Activated naive CD4-positive, alpha-beta T cell treated with anti-CD3 and anti-CD28 coated beads, Interleukin-2, amount 10 ng/mL, durations not matched to agents 7 days and 5 days (primary cell): ENCODE results near the gene URAD.

Experiments
- CTCF ChIA-PET: fragments of 350-600 bp; sonication (Branson Sonifier 250); formaldehyde crosslinking; loops from one replicate; lab custom pipeline; 2021; ENCODE audit warnings: antibody characterized with exemption; lab: Charles Lee
- DNase-seq: peaks from one replicate; pipeline ENCODE4 v3.0.0-alpha.2; 2020
- H3K27ac Mint-ChIP-seq: one replicate; pipeline ENCODE4 v1.8.0; 2021; ENCODE audit warnings: mild to moderate bottlenecking, moderate library complexity, mixed read lengths
- H3K27me3 Mint-ChIP-seq: one replicate; pipeline ENCODE4 v1.8.0; 2021; ENCODE audit warnings: mild to moderate bottlenecking, mixed read lengths
- H3K36me3 Mint-ChIP-seq: one replicate; pipeline ENCODE4 v1.8.0; 2021; ENCODE audit warnings: mixed read lengths
- H3K4me1 Mint-ChIP-seq: one replicate; pipeline ENCODE4 v1.8.0; 2021; ENCODE audit warnings: mixed read lengths
- H3K4me3 Mint-ChIP-seq: one replicate; pipeline ENCODE4 v1.8.0; 2021; ENCODE audit warnings: mild to moderate bottlenecking, moderate library complexity, mixed read lengths
- H3K9me3 Mint-ChIP-seq: one replicate; pipeline ENCODE4 v1.8.0; 2021; ENCODE audit warnings: mixed read lengths

URAD gene

GRCh38 chr13:27971236-27971645 lies 17.3 kb downstream of the URAD start:
- CTCF ChIA-PET = interaction anchor here (1.6 kb wide), 1 partner anchor 17 kb away, joined by 5 read pairs; no protein-coding TSS in a partner anchor
- no peak for DNase-seq
- H3K9me3 Mint-ChIP-seq = no peaks in the 10 kb centered on the region
- peaks cover 100% of the 10 kb centered on the region for H3K27me3 Mint-ChIP-seq
- no peak overlapping the region for H3K27ac Mint-ChIP-seq
- no peak overlapping the region for H3K4me3 Mint-ChIP-seq
- no peaks in the 10 kb centered on the region for H3K36me3 Mint-ChIP-seq
- peaks cover 7% of the 10 kb centered on the region for H3K4me1 Mint-ChIP-seq

GRCh38 chr13:27970382-27971235 lies 17.9 kb downstream of the URAD start:
- peaks cover 100% of the 10 kb centered on the region for H3K27me3 Mint-ChIP-seq
- no peak for DNase-seq
- peaks cover 5% of the 10 kb centered on the region for H3K4me1 Mint-ChIP-seq
- no peaks in the 10 kb centered on the region for H3K36me3 Mint-ChIP-seq
- peak overlapping the region; percentile 67 for H3K27ac Mint-ChIP-seq
- H3K9me3 Mint-ChIP-seq = no peaks in the 10 kb centered on the region
- CTCF ChIA-PET = interaction anchor here (1.6 kb wide), 1 partner anchor 17 kb away, joined by 5 read pairs; no protein-coding TSS in a partner anchor
- H3K4me3 Mint-ChIP-seq = no peak overlapping the region

- no peak for DNase-seq
- no peaks in the 10 kb centered on the region for H3K9me3 Mint-ChIP-seq
- H3K36me3 Mint-ChIP-seq = no peaks in the 10 kb centered on the region
- H3K27ac Mint-ChIP-seq = no peak overlapping the region
- H3K4me3 Mint-ChIP-seq = no peak overlapping the region
- H3K4me1 Mint-ChIP-seq = peaks cover 3% of the 10 kb centered on the region
- CTCF ChIA-PET = interaction anchor here (1.2 kb wide), 1 partner anchor 143 kb away, joined by 3 read pairs; no protein-coding TSS in a partner anchor
- H3K27me3 Mint-ChIP-seq = peaks cover 100% of the 10 kb centered on the region
Measured at GRCh38 chr13:27969866-27970229, 18.6 kb downstream of the URAD start.

- H3K27ac Mint-ChIP-seq = peak within 1 kb of the TSS; percentile 56
- H3K4me1 Mint-ChIP-seq = peaks cover 3% of the 10 kb centered on the region
- CTCF ChIA-PET = interaction anchor here (1.2 kb wide), 1 partner anchor 142 kb away, joined by 3 read pairs; no protein-coding TSS in a partner anchor
- DNase-seq = no peak
- no peaks in the 10 kb centered on the region for H3K36me3 Mint-ChIP-seq
- H3K4me3 Mint-ChIP-seq = peak within 1 kb of the TSS; percentile 44
- peaks cover 100% of the 10 kb centered on the region for H3K27me3 Mint-ChIP-seq
- H3K9me3 Mint-ChIP-seq = no peaks in the 10 kb centered on the region
Measured at GRCh38 chr13:27969082-27969865, 19.2 kb downstream of the URAD start, which contains the start of gene CDX2. Gene CDX2 (minus strand): TSS chr13:27969315. CDS start chr13:27969006, 309 bp downstream.

- DNase-seq = no peak
- H3K4me3 Mint-ChIP-seq = no peak overlapping the region
- H3K27ac Mint-ChIP-seq = no peak overlapping the region
- CTCF ChIA-PET = interaction anchor here (0.7 to 1.2 kb wide), 3 partner anchors 13 to 142 kb away, joined by 3 to 4 read pairs (median 3); no protein-coding TSS in a partner anchor
- peaks cover 3% of the 10 kb centered on the region for H3K4me1 Mint-ChIP-seq
- no peaks in the 10 kb centered on the region for H3K36me3 Mint-ChIP-seq
- H3K9me3 Mint-ChIP-seq = no peaks in the 10 kb centered on the region
- H3K27me3 Mint-ChIP-seq = peaks cover 100% of the 10 kb centered on the region
Measured at GRCh38 chr13:27968316-27969081, 20.0 kb downstream of the URAD start.

- Mint-ChIP-seq H3K27me3 (peaks cover 100% of the 10 kb centered on the region), H3K27ac (peak overlapping the region; percentile 77), H3K4me1 (peaks cover 3% of the 10 kb centered on the region), H3K36me3 (no peaks in the 10 kb centered on the region), H3K4me3 (no peak overlapping the region), H3K9me3 (no peaks in the 10 kb centered on the region)
- CTCF ChIA-PET = interaction anchor here (0.7 to 0.8 kb wide), 2 partner anchors 13 to 141 kb away, joined by 3 to 4 read pairs; no protein-coding TSS in a partner anchor
- DNase-seq = no peak
Measured at GRCh38 chr13:27967736-27968315, 20.7 kb downstream of the URAD start.

- no peak overlapping the region for H3K4me3 Mint-ChIP-seq
- peak overlapping the region; percentile 77 for H3K27ac Mint-ChIP-seq
- no peak for DNase-seq
- H3K9me3 Mint-ChIP-seq = no peaks in the 10 kb centered on the region
- no peaks in the 10 kb centered on the region for H3K36me3 Mint-ChIP-seq
- H3K27me3 Mint-ChIP-seq = peaks cover 100% of the 10 kb centered on the region
- peaks cover 3% of the 10 kb centered on the region for H3K4me1 Mint-ChIP-seq
- CTCF ChIA-PET = interaction anchor here (0.7 to 0.8 kb wide), 2 partner anchors 12 to 141 kb away, joined by 3 to 4 read pairs; no protein-coding TSS in a partner anchor
Measured at GRCh38 chr13:27967203-27967735, 21.2 kb downstream of the URAD start.

- H3K27ac Mint-ChIP-seq = no peak overlapping the region
- DNase-seq = no peak
- H3K27me3 Mint-ChIP-seq = peaks cover 100% of the 10 kb centered on the region
- H3K4me3 Mint-ChIP-seq = no peak overlapping the region
- H3K36me3 Mint-ChIP-seq = no peaks in the 10 kb centered on the region
- H3K4me1 Mint-ChIP-seq = peaks cover 3% of the 10 kb centered on the region
- CTCF ChIA-PET = no interaction called here
- H3K9me3 Mint-ChIP-seq = no peaks in the 10 kb centered on the region
Measured at GRCh38 chr13:27966641-27967202, 21.8 kb downstream of the URAD start.

- no peak overlapping the region for H3K27ac Mint-ChIP-seq
- CTCF ChIA-PET = no interaction called here
Measured at GRCh38 chr13:27965740-27966640, 22.5 kb downstream of the URAD start.

GRCh38 chr13:27965343-27965739 lies 23.2 kb downstream of the URAD start:
- Mint-ChIP-seq H3K27ac (no peak overlapping the region), H3K4me1 (peaks cover 6% of the 10 kb centered on the region), H3K36me3 (no peaks in the 10 kb centered on the region), H3K9me3 (no peaks in the 10 kb centered on the region), H3K27me3 (peaks cover 100% of the 10 kb centered on the region), H3K4me3 (no peak overlapping the region)
- no peak for DNase-seq
- CTCF ChIA-PET = interaction anchor here (0.9 kb wide), 1 partner anchor 12 kb away, joined by 3 read pairs; no protein-coding TSS in a partner anchor

More at GRCh38 chr13:27965740-27966640, 22.5 kb downstream of the URAD start:
- no peak overlapping the region for H3K4me3 Mint-ChIP-seq
- no peak for DNase-seq
- H3K9me3 Mint-ChIP-seq = no peaks in the 10 kb centered on the region
- peaks cover 3% of the 10 kb centered on the region for H3K4me1 Mint-ChIP-seq
- peaks cover 100% of the 10 kb centered on the region for H3K27me3 Mint-ChIP-seq
- H3K36me3 Mint-ChIP-seq = no peaks in the 10 kb centered on the region

- CTCF ChIA-PET = interaction anchor here (0.9 kb wide), 1 partner anchor 11 kb away, joined by 3 read pairs; no protein-coding TSS in a partner anchor
- H3K27ac Mint-ChIP-seq = no peak overlapping the region
- no peaks in the 10 kb centered on the region for H3K9me3 Mint-ChIP-seq
- peaks cover 10% of the 10 kb centered on the region for H3K4me1 Mint-ChIP-seq
- DNase-seq = no peak
- no peak overlapping the region for H3K4me3 Mint-ChIP-seq
- no peaks in the 10 kb centered on the region for H3K36me3 Mint-ChIP-seq
- H3K27me3 Mint-ChIP-seq = peaks cover 100% of the 10 kb centered on the region
Measured at GRCh38 chr13:27964741-27965323, 23.7 kb downstream of the URAD start.
